GM12892 (cell line): Measurements from ENCODE around the gene GVQW3.

Experiments
- POLR2A ChIP-seq: IDR thresholded peaks from 2 replicates; pipeline ENCODE4 v1.6.1; 2011; ENCODE audit warnings: low read depth, low read length, control low read depth
- POLR2AphosphoS5 ChIP-seq: IDR thresholded peaks from 2 replicates; pipeline ENCODE4 v1.6.1; 2011; ENCODE audit warnings: low read depth, low read length, control low read depth
- TAF1 ChIP-seq: IDR thresholded peaks from 2 replicates; pipeline ENCODE4 v1.6.1; 2011; ENCODE audit warnings: low read depth, mild to moderate bottlenecking, control low read depth, low read length, borderline replicate concordance

GRCh38 chr11:76406359-76406758 is 25.2 kb downstream of the GVQW3 start:
- TF ChIP-seq POLR2A (no peak), TAF1 (no peak), POLR2AphosphoS5 (no peak)
